DOHH2 (cell line): ENCODE measurements around the gene C1QL2.

Experiments used
- H3F3A ChIP-seq: fragments of 200-600 bp; sonication (generic), shearing (Covaris generic); 2 replicates; pipeline ENCODE4 v1.6.0; 2016; ENCODE audit warnings: antibody characterized with exemption, mild to moderate bottlenecking; ENCODE audit not compliant: control insufficient read depth, insufficient read depth
- H3K27ac ChIP-seq: fragments of 200-600 bp; sonication (generic); 2 replicates; pipeline ENCODE4 v1.5.1; 2014; ENCODE audit warnings: low read depth, mild to moderate bottlenecking, low read length, moderate library complexity
- H3K27me3 ChIP-seq: fragments of 200-600 bp; sonication (generic); 2 replicates; pipeline ENCODE4 v1.6.1; 2014; ENCODE audit warnings: mild to moderate bottlenecking, low read length, mixed read lengths; ENCODE audit not compliant: control insufficient read depth
- H3K36me3 ChIP-seq: fragments of 200-600 bp; sonication (generic); 2 replicates; pipeline ENCODE4 v1.6.1; 2014; ENCODE audit warnings: mild to moderate bottlenecking, low read length, moderate library complexity, mixed read lengths; ENCODE audit not compliant: control insufficient read depth
- H3K4me1 ChIP-seq: fragments of 200-600 bp; sonication (generic); 2 replicates; pipeline ENCODE4 v1.6.1; 2014; ENCODE audit warnings: mild to moderate bottlenecking, low read length, mixed read lengths; ENCODE audit not compliant: control insufficient read depth
- H3K4me2 ChIP-seq: fragments of 200-600 bp; sonication (generic); 2 replicates; pipeline ENCODE4 v1.6.0; 2014; ENCODE audit warnings: mild to moderate bottlenecking, low read length, moderate library complexity
- H3K4me3 ChIP-seq: fragments of 200-600 bp; sonication (generic); 2 replicates; pipeline ENCODE4 v1.5.1; 2014; ENCODE audit warnings: mild to moderate bottlenecking, low read length, mixed read lengths
- H3K79me2 ChIP-seq: fragments of 200-600 bp; sonication (generic); 2 replicates; pipeline ENCODE4 v1.6.1; 2014; ENCODE audit warnings: mild to moderate bottlenecking, low read length, mixed read lengths; ENCODE audit not compliant: control insufficient read depth
- H3K9me2 ChIP-seq: fragments of 200-600 bp; sonication (generic); replicated peaks from 2 replicates; pipeline ENCODE4 v1.6.1; 2014; ENCODE audit warnings: mild to moderate bottlenecking, low read length, mixed read lengths; ENCODE audit not compliant: control insufficient read depth
- H3K9me3 ChIP-seq: fragments of 200-600 bp; sonication (generic); 2 replicates; pipeline ENCODE4 v1.6.1; 2014; ENCODE audit warnings: antibody characterized with exemption, low read length, mixed read lengths; ENCODE audit not compliant: control insufficient read depth, insufficient read depth
- H4K20me1 ChIP-seq: fragments of 200-600 bp; sonication (generic); 2 replicates; pipeline ENCODE4 v1.6.0; 2014; ENCODE audit warnings: low read depth, mild to moderate bottlenecking, antibody characterized with exemption, low read length, moderate library complexity; ENCODE audit not compliant: control insufficient read depth, insufficient read depth
- EZH2phosphoT487 ChIP-seq: fragments of 200-600 bp; sonication (generic); IDR thresholded peaks from 2 replicates; pipeline ENCODE4 v1.6.1; 2017; ENCODE audit warnings: borderline replicate concordance, mild to moderate bottlenecking, antibody characterized with exemption, low read length, moderate library complexity, mixed read lengths
- TF ChIP-seq, protein P1 (sequence below): fragments of 200-600 bp; sonication (generic); IDR thresholded peaks from one replicate; pipeline ENCODE4 v1.5.1; 2014; ENCODE audit warnings: antibody characterized with exemption, mild to moderate bottlenecking, low read depth, low read length; ENCODE audit not compliant: poor library complexity, severe bottlenecking

The C1QL2 gene

DNA sequence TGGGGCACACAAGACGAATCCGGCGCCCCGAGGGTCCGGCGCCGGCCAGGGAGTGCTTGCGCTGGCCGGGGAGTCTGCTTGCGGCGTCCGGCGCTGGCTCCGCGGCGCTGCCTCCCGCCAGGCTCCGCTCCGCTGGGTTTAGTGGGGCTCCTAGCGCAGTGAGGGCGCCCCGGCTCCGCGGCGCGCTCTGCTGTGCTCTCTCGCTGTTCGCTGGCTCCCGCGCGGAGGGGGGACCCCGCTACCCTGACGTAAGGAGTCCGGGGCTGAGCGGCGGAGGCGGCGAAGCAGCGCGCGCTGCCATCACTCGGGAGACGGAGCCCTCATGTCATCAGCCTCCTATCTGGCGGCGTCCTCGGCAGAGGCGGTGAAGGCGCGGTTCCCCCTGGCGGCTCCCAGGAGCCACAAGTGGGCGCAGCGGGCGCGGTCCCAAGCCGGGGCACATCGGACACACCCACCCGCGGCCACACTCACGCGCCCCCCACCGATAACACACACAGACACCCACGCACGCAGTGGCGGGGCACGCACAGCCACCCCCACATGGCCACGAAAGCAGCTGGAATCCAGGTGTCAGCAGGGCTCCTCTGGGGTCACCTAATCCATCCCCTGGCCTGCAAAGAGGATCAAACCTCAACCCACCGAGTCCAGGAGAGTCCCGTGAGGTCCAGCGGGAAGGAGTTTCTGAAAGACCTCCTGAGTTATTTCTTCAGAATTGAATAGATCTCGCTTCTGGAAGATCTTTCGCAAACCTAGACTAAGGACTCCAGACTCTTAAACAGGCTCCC is at the start of gene C1QL2:
TSS of gene C1QL2 (minus strand) at position 189 of the 785 bp plus-strand sequence. CDS start 482 bp downstream, outside the sequence.
- no peaks in the 10 kb centered on the region for H3F3A ChIP-seq
- TF ChIP-seq EZH2phosphoT487: no peak
- TF ChIP-seq, protein P1, sequence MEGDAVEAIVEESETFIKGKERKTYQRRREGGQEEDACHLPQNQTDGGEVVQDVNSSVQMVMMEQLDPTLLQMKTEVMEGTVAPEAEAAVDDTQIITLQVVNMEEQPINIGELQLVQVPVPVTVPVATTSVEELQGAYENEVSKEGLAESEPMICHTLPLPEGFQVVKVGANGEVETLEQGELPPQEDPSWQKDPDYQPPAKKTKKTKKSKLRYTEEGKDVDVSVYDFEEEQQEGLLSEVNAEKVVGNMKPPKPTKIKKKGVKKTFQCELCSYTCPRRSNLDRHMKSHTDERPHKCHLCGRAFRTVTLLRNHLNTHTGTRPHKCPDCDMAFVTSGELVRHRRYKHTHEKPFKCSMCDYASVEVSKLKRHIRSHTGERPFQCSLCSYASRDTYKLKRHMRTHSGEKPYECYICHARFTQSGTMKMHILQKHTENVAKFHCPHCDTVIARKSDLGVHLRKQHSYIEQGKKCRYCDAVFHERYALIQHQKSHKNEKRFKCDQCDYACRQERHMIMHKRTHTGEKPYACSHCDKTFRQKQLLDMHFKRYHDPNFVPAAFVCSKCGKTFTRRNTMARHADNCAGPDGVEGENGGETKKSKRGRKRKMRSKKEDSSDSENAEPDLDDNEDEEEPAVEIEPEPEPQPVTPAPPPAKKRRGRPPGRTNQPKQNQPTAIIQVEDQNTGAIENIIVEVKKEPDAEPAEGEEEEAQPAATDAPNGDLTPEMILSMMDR: no peak
- H3K4me3 ChIP-seq: no peak within 1 kb of the TSS
- H3K9me2 ChIP-seq: no peaks in the 10 kb centered on the region
- H3K4me2 ChIP-seq: no peak within 1 kb of the TSS
- no peaks in the 10 kb centered on the region for H3K9me3 ChIP-seq
- no peaks in the 10 kb centered on the region for H4K20me1 ChIP-seq
- H3K27me3 ChIP-seq: peaks cover 5% of the 10 kb centered on the region; the same call in 1 of the 2 replicates
- no peaks in the 10 kb centered on the region for H3K36me3 ChIP-seq
- no peaks in the 10 kb centered on the region for H3K79me2 ChIP-seq
- no peaks in the 10 kb centered on the region for H3K4me1 ChIP-seq
- H3K27ac ChIP-seq: no peak within 1 kb of the TSS

DNA sequence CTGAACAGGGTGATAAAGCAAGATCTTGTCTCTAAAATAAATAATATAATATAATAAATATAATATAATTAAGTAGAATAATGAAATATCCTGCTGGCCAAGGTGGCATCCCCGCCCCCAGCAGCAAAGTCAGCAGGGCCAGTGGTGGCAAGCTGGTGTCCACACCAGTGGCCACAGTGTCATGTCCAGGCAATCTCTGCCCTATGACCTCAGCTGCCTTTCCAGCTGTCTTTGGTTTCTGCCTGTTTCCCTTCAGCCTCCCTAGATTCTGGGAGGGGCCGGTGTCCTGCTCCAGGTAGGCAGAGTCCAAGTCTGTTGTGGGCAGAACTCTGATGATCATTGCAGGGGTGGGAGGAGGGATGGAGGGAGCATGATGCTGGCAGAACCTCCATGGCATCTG is 48.9 kb upstream of the C1QL2 start:
- Histone ChIP-seq H3K9me2 (no peaks in the 10 kb centered on the region), H3K27me3 (peaks cover 5% of the 10 kb centered on the region; the same call in 1 of the 2 replicates), H3F3A (no peaks in the 10 kb centered on the region), H3K4me1 (no peaks in the 10 kb centered on the region), H4K20me1 (no peaks in the 10 kb centered on the region), H3K36me3 (no peaks in the 10 kb centered on the region), H3K4me2 (no peak overlapping the region), H3K27ac (no peak overlapping the region), H3K9me3 (no peaks in the 10 kb centered on the region), H3K79me2 (no peaks in the 10 kb centered on the region), H3K4me3 (no peak overlapping the region)
- TF ChIP-seq, protein P1: no peak
- no peak for TF ChIP-seq EZH2phosphoT487

DNA sequence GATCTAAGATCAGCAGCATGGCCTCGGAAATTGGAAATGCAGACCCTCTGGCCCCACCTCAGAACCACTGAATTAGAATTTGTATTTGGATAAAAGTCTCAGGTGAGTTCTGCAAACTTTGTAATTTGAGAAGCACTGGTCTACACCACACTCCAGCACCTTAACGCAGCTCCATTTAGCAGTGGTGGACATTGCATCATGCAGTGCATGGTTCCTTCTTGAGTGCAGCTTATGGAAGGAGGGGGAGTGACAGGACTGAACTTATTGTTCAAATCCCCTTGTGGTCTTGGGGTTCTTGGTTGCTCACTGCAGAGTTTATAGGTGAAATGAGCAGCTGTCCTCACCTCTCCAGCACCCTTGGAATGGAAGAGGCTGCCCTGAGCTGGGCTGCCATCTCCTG is 47.6 kb upstream of the C1QL2 start:
- Histone ChIP-seq H3K4me2 (no peak overlapping the region), H3K79me2 (no peaks in the 10 kb centered on the region), H3K27me3 (peaks cover 5% of the 10 kb centered on the region; the same call in 1 of the 2 replicates), H3K4me3 (no peak overlapping the region), H3K9me2 (no peaks in the 10 kb centered on the region), H3K36me3 (no peaks in the 10 kb centered on the region), H3K27ac (no peak overlapping the region), H4K20me1 (no peaks in the 10 kb centered on the region), H3F3A (no peaks in the 10 kb centered on the region), H3K9me3 (no peaks in the 10 kb centered on the region), H3K4me1 (no peaks in the 10 kb centered on the region)
- TF ChIP-seq, protein P1: no peak
- TF ChIP-seq EZH2phosphoT487: no peak
